Measurements from ENCODE around the gene EIF4A3.
"Not testable (repeated sequence)": the region's sequence is repeated elsewhere in the genome, so short reads cannot be mapped to it uniquely, and the experiment has no call there.

The EIF4A3 gene

DNA sequence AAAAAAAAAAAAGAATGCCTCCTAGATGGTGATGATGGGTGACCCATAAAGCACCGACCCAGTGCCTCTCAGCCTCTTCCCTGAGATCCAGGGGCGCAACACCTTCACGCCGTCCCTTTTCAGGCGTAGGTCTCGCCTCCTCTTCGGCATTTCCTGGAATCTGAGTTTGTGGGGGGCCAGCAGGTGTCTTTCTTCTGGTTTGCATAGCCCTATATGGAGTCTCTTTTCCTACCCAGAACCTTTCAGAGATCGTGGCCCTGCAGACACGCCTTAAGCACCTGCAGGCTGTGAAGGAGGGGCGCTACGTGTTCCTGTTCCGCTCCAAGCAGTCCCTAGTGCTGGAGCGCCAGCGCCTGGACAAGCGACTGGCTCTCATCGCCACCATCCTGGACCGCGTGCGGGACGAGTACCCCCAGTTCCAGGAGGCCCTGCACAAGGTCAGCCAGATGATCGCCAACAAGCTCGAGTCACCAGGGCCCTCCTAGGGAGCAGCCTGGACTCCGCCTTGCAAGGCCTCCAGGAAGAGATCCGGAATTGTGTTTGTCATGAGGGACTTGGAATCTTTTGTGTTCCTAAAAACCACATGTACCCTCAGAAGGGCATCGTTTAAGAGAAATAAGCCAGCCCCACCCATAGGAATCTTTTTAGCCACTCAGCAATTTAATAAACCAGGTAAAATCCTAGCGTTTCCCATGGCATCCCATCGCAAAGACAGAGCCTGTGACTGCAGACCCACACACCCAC, 47.5 kb downstream of the EIF4A3 start:
- no peak for DNase-seq (ENCODE audit: low read depth)

DNA sequence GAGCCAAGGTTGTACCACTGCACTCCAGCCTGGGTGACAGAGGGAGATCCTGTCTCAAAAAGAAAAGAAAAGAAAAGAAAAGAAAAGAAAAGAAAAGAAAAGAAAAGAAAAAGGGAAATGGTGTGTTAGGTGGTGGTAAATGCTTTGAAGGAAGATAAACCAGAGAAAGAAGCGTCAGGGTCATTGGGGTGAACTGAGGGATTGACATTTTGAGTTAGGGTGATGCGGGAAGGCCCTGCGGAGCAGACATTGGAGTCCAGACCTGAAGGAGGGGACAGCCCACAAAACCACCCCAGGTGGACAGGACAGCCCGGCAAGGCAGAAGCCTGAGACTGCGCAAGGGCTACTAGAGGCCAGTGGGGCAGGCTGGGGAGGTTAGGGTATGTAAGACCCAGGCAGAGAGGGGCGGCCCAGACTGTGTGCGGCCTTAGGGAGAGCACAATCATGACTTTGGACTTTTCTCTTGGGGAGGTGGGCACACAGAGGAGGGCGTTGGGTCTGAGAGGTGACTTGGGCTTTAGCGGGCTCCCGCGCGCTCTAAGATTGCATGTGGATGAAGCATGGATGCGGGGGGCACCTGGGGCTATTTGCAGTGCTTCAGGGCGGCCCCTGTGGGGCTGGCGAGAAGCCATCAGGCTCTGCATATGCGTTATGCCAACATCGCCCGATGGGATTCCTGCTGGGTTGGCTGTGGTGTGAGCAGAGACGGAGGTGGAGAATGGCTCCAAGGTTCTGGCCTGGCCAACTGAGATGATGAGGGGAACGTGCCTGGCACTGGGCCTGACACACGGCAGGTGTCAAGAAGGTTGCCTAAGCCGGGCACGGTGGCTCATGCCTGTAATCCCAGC, 48.9 kb downstream of the EIF4A3 start:
- no peak for DNase-seq (ENCODE audit: low read depth)

DNA sequence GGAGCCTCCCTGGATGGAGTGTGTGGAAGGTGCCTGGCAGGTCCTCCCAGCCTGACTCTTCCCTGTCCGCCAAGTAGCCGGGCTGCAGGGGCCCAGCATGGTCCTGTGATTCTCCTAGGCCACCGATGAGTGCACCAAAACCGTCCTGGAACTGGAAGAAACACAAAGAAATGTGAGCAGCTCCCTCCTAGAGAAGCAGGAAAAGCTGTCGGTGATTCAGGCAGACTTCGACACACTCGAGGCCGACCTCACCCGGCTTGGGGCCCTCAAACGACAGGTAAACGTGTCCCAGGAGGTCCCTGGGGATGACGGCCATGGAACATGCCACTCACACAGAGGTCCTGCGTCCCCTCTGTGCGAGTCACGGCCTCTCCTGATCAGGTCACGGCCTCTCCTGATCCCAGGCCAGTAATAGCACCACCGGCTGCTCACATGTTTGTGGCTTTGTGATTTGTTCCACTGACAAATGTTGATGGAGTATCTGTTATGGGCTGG, 49.8 kb downstream of the EIF4A3 start:
- no peak for DNase-seq (ENCODE audit: low read depth)

DNA sequence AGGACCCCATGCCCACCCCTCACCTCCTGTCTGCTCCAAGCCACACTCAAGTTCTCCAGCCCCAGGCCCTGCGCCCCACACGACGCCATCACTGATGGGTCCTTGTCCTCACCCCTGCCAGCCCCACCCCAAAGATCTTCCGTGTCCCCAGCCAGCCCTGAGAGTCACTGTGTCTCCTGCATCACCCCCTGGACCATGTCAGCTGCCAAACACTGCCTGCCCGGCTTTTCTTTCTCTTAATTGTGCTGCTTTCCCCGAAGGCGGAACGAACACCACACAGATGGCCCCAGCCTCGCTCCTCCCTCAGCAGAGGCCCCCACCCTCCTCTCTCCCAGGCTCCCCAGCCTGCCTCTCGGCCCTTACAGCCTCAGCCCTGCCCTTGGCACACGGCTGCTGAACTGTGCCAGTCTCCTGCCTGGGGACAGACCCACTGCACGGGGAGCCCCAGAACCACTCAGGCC, 50.3 kb downstream of the EIF4A3 start:
- no peak for DNase-seq (ENCODE audit: low read depth)

DNA sequence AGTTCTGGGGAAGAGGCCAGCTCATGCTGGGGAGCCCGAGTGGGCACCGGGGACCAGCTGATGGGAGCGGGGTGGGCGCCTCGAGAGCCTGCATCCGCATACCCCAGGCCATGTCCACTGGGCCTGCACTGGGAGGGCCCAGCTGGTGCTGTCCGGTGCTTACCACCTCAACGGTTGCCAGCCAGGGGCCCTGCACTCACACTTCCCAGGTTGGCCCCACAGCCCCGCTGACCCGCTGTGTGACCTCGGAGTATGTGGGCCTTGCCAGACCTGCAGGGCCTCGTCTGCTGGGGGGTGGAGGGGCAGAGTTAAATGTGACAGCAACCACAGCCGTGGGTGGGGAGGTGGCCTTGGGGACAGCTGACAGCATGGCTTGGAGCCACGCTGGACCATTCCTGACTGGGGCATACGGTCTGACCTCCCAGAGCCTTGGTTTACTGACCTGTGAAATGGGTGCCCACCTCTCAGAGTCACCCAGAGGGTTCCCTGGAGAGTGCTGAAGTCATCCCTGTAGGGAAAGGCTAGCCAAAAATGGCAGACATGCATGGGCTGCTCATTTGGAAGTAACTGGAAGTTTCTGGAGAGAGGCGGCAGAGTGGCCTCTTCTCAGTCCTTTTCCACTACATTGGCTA, 51.0 kb downstream of the EIF4A3 start:
- no peak for DNase-seq (ENCODE audit: low read depth)

DNA sequence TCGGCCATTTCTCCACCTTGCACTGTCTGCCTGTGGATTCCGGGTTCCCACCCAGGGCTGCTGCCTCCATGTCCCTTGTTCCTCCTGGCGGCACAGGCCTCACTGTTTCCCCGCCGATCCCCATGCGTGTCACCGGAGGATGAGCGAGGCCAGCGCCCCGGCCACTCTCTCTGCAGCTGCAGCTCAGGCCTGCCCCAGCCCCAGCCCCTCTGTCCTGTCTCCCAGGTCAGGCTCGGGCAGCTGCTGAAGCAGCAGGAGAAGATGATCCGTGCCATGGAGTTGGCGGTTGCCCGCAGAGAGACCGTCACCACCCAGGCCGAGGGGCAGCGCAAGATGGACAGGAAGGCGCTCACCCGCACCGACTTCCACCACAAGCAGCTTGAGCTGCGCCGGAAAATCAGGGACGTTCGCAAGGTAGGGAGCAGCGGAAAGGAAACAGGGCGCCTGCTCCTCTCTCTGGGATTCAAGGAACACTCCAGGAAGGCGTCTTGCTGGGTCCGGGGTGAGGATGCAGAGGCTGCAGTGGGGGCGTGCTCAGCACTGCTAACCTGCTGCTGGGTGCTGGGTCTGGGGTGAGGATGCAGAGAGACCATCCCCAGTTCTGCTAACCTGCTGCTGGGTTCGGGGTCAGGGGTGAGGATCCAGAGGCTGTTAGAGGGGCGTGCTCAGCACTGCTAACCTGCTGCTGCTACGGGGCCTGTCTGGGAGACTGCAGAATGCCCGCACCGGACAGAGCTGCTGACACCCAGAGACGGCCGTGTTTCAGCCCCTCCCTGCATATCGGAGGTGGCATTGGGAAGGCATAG, 51.7 kb downstream of the EIF4A3 start:
- DNase-seq (ENCODE audit: low read depth) = no peak

DNA sequence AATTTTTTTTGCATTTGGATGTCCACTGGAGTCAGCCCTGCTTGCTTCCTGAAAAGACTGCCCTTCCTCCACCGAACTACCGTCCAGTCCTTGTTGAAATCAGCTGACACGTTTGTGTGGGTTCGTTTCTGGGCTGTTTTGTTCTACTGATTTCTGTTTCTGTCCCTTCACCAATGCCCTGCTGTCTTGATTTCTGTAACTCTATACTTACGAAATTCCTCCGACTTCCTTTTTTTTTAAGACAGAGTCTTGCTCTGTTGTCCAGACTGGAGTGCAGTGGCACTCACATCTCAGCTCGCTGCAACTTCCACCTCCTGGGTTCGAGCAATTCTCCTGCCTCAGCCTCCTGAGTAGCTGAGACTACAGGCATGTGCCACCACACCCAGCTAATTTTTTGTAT, 54.0 kb downstream of the EIF4A3 start:
- DNase-seq (ENCODE audit: low read depth) = no peak

DNA sequence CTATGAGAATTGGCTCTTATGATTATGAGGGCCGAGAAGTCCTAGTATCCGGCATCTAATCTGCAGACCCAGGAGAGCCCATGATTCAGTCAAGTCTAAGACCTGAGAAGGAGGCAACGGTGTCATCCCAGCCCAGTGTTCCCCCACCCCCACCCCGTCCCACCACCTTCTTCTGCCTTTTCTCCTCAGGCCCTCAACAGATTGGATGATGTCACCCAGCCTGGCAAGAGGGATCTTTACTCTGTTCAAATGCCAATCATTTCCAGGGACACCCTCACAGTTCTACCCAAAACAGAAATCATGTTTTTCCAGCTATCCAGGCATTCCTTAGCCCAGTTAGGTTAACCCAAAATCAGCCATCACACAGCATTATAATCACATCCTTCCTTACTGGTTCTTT, 55.6 kb downstream of the EIF4A3 start:
- DNase-seq (ENCODE audit: low read depth) = no peak

DNA sequence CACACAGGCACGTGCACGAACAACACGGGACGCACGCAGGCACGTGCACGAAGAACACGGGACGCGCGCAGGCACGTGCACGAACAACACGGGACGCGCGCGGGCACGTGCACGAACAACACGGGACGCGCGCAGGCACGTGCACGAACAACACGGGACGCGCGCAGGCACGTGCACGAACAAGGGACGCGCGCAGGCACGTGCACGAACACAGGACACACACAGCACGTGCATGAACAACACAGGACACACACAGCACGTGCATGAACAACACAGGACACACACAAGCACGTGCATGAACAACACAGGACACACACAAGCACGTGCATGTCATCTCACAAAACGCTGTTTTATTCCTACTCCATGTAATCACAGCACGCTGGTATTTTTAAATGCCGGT, 56.8 kb downstream of the EIF4A3 start:
- not testable (repeated sequence) for DNase-seq (ENCODE audit: low read depth)

DNA sequence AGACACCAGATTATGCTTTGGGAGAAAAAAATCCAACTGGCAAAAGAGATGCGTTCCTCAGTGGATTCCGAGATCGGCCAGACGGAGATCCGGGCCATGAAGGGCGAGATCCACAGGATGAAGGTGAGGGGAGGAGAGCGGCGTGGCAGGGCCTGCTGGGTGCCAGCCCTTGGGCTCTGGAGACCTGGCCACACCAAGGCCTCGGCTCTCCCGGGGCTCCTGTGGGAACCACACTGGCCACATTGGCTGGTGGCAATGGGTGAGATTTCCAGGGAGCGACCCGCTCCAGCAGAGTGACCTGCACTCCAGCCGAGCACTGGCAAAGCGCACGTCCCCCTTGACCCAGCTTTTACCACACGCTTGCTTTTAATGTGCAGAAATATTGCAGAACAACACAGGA, 57.2 kb downstream of the EIF4A3 start:
- no peak for DNase-seq (ENCODE audit: low read depth)

DNA sequence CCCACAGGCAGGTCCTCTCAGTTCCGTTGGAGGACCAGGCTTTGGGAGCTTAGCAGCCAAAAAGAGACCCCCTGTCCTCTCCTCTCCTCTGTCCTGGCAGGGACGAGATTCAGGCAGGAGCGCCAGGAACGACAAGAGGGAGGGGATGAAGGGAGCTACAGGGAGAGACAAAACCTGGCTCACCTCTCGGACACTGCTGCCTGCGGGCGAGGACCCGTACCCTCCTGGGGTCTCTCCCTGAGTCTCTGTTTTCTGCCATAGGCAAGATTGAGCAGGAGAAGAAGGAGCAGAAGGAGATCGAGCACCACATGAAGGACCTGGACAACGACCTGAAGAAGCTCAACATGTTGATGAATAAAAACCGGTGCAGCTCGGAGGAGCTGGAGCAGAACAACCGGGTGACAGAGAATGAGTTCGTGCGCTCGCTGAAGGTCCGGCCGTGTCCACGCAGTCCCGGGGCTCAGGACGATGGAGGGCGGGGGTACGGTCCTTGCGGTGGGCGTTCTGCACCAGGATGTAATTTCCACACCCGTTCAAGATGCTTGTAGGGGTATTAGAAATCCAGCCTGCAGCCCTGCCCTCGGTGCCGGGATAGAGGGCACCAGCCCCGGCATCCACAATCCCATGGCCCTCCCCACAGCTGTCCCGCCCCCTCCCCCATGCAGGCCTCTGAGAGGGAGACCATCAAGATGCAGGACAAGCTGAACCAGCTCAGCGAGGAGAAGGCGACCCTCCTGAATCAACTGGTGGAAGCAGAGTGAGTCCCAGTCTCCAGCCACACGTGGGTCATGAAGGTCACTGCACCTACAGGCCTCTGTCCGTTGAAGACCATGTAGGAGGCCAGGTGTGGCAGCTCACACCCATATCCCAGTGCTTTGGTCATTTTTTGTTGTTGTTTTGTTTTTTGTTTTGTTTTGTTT, 59.3 kb downstream of the EIF4A3 start:
- no peak for DNase-seq (ENCODE audit: low read depth)

DNA sequence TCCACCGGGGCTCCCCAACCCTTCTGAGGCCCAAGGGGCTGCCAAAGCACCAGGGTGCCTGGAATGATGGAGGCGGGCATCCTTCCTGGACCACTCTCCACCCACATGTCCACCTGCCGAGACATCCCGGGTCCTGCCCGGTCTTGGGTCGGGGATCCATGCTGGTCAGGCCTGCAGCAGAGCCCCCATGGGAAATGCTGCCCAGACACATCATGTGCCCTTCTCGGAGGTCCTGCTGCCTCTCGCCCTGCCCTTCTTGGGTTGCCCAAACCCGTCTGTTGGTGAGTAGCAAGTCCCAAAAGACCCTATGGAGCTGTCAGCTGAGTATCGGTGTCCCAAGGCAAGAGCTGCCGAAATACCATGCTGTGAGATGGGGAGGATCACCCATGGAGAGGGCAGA, 60.3 kb downstream of the EIF4A3 start:
- no peak for DNase-seq (ENCODE audit: low read depth)

DNA sequence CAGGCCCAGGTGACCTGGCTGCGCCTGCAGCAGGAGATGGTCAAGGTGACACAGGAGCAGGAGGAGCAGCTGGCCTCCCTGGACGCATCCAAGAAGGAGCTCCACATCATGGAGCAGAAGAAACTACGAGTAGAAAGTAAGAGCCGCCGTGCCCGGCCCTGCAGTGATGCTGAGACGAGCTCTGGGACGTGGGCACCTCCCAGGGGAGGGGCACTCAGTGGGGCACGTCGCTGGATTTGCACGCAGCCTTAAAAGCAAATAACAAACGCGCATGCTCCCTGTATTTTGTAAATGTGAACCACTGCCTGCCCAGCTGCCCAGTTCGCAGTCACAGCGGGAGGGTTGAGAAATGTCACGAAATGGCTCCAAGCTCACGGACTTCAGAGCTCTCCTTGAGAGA, 60.8 kb downstream of the EIF4A3 start:
- DNase-seq (ENCODE audit: low read depth) = no peak

DNA sequence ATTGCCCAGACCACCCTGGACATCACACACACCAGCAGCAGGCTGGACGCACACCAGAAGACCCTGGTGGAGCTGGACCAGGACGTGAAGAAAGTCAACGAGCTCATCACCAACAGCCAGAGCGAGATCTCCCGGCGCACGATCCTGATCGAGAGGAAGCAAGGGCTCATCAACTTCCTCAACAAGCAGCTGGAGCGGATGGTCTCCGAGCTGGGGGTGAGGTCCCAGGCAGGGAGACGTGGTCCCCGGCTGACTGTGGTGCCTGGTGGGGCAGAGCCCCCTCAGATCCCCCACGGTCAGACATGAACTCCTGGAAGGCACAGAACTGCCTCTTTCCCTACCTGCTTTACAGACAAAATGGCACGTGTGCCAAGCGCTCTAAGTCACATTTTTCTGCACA, 62.2 kb downstream of the EIF4A3 start:
- DNase-seq (ENCODE audit: low read depth) = no peak

Measured in activated gamma-delta T cell treated with anti-CD3 and anti-CD28 coated beads, Interleukin-2, amount 50 U/mL, for 16 hours (primary cell).